HG02938 (cell line): ENCODE measurements around the gene UGT1A10.
"Not testable (repeated sequence)": the region's sequence is repeated elsewhere in the genome, so short reads cannot be mapped to it uniquely, and the experiment has no call there.

ENCODE experiments used
- ATAC-seq: cut with Tn5 transposase; IDR thresholded peaks from one replicate; pipeline ENCODE4 v1.9.1; 2021; ENCODE audit warnings: mild to moderate bottlenecking, moderate library complexity; ENCODE audit not compliant: unreplicated experiment

Gene UGT1A10

DNA sequence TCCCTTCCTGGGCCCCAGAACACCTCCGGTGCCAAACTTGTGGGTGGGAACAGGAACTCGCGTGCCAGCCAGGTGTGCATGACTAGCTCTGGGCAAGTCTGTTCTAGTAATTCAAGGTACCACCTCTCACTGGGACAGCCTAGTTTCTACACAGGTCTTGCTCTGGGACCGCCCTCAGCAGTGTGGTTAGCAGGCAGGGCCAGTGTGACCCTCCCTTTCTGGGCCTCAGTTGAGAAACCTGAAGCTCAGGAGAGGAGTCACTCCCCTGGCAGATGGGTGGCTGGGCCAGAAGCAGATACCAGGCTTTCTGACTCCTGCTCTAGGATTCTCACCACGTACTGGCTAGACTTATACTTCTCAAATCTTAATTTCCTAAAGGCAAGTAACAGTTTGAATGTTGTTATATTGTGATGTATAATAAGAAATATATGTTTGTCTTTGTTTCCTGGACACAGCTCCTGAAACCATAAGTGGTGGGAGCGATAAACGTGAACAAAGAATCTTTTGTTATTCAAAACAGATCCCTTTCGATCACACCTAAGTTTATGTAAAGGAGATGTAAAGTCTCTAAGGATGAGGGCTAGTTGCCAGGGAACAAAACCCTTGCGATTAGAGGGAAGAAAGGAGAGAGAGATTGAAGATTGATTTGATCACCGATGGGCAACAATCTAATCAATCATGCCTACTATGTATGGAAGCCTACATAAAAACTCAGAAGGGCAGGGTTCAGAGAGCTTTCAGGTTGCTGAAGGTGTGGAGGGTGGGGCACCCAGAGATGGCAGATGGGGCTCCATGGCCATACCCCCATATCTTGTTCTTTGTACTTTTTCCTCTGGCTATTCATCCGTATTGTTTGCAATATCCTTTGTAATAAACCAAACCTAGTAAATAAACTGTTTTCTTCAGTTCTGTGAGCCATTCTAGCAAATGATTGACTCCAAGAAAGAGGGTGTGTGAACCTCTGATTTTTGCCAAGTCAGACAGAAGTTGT lies 55.5 kb downstream of the UGT1A10 start:
- no peak for ATAC-seq

GRCh38 chr2:233692648-233693047 lies 56.4 kb downstream of the UGT1A10 start, which contains the start of gene UGT1A6:
UGT1A6 (plus strand) TSS chr2:233692890; CDS start chr2:233693005, 115 bp downstream.
- no peak for ATAC-seq

GRCh38 chr2:233693963-233694362 lies 57.7 kb downstream of the UGT1A10 start:
- no peak for ATAC-seq

GRCh38 chr2:233698740-233699139 lies 62.5 kb downstream of the UGT1A10 start:
- ATAC-seq: no peak

DNA sequence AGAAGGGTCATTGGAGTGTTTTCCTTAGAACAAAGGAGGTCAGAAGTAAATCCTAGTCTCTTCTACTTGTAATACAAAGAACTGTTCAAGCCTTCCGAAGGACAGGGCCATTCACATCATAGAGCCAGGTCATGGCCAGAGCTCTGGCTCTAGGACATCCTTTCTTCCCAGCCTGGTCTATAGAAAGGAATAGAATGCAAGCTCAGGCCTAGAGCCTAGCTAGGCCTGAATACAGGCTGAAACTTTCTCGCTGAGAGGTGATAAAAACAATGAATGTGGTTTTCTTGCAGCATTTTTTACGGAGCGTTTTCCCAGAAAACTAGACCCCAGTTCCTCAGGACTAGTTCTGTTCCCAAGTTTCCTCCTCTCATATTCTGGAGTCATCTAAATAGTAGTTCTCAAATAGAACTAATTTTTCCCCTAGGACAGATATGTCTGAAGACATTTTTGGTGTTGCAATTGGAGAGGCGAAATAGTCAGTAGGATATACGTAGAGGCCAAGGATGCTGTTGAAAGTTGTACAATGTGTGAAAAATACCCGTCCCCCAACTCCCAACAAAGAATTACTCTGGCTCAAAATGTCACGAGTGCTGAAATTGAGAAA lies 63.3 kb downstream of the UGT1A10 start:
- no peak for ATAC-seq

- ATAC-seq: no peak
These were observed 63.9 kb downstream of the UGT1A10 start for GRCh38 chr2:233700028-233700635.

GRCh38 chr2:233700842-233701241 lies 64.6 kb downstream of the UGT1A10 start:
- not testable (repeated sequence) for ATAC-seq

DNA sequence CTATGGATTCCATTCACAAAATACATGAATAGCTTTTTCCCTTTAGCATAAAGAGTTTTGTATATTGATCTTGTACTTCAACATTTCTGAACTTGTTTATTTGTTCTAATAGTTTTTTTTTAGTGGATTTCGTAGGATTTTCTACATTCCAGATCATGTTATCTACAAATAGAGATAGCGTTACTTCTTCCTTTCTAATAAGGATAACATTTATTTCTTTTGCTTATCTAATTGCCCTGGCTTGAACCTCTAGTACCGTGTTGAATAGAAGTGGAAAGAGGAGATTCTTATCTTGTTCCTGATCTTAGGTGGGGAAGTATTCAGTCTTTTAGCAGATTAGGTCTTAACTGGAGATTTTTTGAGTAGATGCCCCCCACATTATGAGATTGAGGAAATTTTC lies 66.0 kb downstream of the UGT1A10 start:
- ATAC-seq: no peak

DNA sequence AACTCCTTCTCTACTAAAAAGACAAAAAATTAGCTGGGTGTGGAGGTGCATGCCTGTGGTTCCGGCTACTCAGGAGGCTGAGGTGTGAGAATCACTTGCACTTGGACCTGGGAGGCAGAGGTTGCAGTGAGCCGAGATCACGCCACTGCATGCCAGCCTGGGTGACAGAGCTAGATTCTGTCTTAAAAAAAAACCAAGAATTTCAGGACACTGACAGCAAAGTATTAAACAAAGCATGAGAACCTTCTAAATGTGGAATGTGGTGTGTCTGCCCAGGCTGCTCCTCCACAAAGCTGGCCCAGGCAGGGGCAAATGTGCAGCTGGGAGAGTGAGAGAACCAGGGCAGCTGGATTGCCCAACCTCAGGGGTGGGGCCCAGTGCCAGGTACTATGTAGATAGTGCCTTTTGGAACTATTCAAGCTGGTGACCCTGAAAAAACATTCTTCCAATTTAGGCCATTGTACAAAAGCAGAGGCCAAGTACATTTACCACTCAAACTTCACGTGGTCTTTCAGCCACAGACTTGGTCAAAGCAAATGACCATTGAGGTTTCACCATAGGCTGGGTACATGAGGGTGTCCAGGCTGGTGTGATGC lies 69.8 kb downstream of the UGT1A10 start:
- no peak for ATAC-seq

DNA sequence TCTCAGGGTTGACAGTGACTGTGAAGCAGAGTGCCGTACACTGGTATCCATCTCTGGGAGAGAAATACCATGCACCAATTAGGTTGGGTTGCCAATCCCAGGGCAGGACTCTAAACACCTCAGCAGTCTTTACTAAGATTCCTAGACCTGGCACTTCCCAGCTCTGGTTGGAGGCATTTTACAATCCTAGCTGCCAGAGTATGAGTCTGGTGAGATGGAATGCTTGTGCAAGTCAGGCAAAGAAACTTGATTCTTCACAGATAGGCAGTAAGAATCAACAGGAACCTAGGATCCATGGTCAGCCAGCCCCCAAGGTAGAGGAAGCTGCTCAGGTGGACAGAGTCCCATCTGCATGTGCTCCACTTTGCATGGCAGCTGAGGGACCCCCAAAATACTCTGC lies 70.5 kb downstream of the UGT1A10 start:
- no peak for ATAC-seq

GRCh38 chr2:233707940-233708644 lies 71.8 kb downstream of the UGT1A10 start:
- ATAC-seq: no peak

DNA sequence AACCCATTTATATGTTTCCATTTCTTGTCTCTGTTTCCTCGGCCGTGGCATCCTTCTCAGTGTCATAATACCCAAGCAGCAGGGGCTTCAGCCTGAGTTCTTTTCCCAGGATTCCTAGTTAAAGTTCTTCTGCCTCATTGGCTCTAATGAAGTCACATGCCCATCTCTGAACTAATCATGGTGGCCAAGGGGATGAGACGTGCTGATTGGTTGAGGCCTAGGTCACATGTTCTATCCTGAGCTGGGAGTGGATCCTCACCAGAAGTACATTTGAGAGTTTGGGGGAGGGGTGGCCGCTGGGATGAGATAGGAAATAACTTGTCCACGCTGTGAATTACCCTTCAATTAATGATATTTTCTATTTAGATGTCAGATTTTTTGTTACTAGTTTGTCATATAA lies 72.7 kb downstream of the UGT1A10 start:
- no peak for ATAC-seq

GRCh38 chr2:233711312-233712008 lies 75.2 kb downstream of the UGT1A10 start:
- ATAC-seq: no peak

- no peak for ATAC-seq
These were observed 76.5 kb downstream of the UGT1A10 start, which contains the start of gene UGT1A5 for GRCh38 chr2:233712611-233713261. UGT1A5 (plus strand) TSS chr2:233712907; CDS start chr2:233712992, 85 bp downstream.

DNA sequence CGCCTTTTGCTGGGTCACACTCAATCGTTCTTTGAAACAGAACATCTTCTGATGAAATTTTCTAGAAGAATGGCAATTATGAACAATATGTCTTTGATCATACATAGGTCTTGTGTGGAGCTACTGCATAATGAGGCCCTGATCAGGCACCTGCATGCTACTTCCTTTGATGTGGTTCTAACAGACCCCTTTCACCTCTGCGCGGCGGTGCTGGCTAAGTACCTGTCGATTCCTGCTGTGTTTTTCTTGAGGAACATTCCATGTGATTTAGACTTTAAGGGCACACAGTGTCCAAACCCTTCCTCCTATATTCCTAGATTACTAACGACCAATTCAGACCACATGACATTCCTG lies 77.0 kb downstream of the UGT1A10 start:
- no peak for ATAC-seq

DNA sequence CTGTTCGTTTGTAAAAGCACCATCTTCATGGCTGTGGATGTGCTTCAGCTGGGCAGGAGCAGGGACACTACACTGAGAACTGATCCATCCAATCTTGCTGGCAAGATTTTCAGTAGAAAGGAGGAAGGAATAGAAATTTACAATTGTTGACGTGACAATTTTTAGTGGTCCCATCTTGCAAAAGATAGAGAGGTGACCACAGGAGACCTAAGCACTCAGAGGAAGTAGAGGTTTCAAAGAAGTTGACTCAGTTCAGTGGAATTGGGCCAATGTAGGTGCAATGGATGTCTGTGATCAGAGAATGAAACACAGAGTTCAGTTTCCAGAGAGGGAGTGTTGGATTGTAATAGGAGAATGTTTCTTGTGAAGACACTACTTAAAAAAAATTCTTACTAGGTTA lies 77.9 kb downstream of the UGT1A10 start:
- ATAC-seq: no peak

DNA sequence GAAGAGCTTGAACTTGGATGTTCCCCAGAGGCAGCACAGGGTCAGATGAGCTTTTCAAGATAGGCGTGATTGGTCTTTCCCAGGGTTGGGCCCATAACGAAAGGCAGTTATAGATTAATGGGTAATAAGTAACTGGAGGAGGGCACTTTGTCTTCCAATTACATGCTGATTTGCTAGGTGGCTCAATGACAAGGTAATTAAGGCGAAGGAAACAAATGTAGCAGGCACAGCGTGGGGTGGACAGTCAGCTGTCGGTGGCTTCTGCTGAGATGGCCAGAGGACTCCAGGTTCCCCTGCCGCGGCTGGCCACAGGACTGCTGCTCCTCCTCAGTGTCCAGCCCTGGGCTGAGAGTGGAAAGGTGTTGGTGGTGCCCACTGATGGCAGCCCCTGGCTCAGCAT lies 82.3 kb downstream of the UGT1A10 start, which contains the start of gene UGT1A4:
TSS of gene UGT1A4 (plus strand) at position 185 of the 400 bp plus-strand sequence. CDS start at position 270, 85 bp downstream.
- ATAC-seq: no peak

DNA sequence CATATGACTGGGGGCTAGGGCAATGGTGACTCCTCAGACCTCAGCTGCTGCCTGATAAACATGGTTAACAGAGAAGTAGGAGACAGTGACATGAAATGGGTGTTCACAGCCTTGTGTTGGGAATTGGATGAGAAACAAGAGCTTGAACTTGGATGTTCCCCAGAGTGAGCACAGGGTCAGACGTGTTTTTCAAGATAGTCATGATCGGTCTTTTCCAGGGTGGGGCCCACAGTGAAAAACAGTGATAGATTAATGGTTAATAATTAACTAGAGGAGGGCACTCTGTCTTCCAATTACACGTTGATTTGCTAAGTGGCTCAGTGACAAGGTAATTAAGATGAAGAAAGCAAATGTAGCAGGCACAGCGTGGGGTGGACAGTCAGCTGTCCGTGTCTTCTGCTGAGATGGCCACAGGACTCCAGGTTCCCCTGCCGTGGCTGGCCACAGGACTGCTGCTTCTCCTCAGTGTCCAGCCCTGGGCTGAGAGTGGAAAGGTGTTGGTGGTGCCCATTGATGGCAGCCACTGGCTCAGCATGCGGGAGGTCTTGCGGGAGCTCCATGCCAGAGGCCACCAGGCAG lies 92.6 kb downstream of the UGT1A10 start, which contains the start of gene UGT1A3:
TSS of gene UGT1A3 (plus strand) at position 320 of the 579 bp plus-strand sequence. CDS start at position 405, 85 bp downstream.
- no peak for ATAC-seq
